AG04450 (cell line): ENCODE data around the gene WHRN. TPM values are rescaled to one million over a fixed set of nuclear protein-coding genes. Genes with fewer than 3 reads are reported as not detected.

ENCODE experiments used
- CTCF ChIA-PET: fragments of 300-600, 350-600 bp; formaldehyde crosslinking; extraction: SDS; loops from one replicate; lab custom pipeline; 2022; ENCODE audit warnings: antibody characterized with exemption, inconsistent platforms; lab: Charles Lee
- POLR2A ChIA-PET: fragments of 350-600 bp; formaldehyde crosslinking; extraction: SDS; loops from one replicate; lab custom pipeline; 2021; ENCODE audit warnings: antibody characterized with exemption, inconsistent platforms; lab: Yijun Ruan, JAX
- DNase-seq: peaks from one replicate; pipeline ENCODE4 v3.0.0-alpha.2; 2011; ENCODE audit warnings: low read depth, low spot score
- H3K27ac ChIP-seq: one replicate; pipeline ENCODE4 v1.5.1; 2012; ENCODE audit warnings: low read depth, low read length, control low read depth
- H3K27me3 ChIP-seq: one replicate; pipeline ENCODE4 v1.6.0; 2012; ENCODE audit warnings: low read length; ENCODE audit not compliant: control insufficient read depth, insufficient read depth
- H3K4me3 ChIP-seq: 2 replicates; pipeline ENCODE4 v1.5.1; 2011; ENCODE audit warnings: mild to moderate bottlenecking, low read depth, low read length, control low read depth
- H3K9me3 ChIP-seq: 2 replicates; pipeline ENCODE4 v1.5.1; 2012; ENCODE audit warnings: low read length; ENCODE audit not compliant: control insufficient read depth, insufficient read depth
- CTCF ChIP-seq: IDR thresholded peaks from 2 replicates; pipeline ENCODE4 v1.5.1; 2011; ENCODE audit warnings: low read depth, low read length, control low read depth, inconsistent platforms
- polyA plus RNA-seq: library from polyadenylated mRNA; depleted of rRNA; stranded (reverse); fragments of >200 nt; gene quantifications from 2 replicates; pipeline ENCODE4 v1.2.3, GENCODE V29; 2011

WHRN gene
- polyA plus RNA-seq, 1 experiment, result 1.1 TPM

- no peaks in the 10 kb centered on the region for H3K9me3 ChIP-seq
- no peak for TF ChIP-seq CTCF
- no peak for DNase-seq
- no peak overlapping the region for H3K4me3 ChIP-seq
- CTCF ChIA-PET, result interaction anchor here (1.8 kb wide), 1 partner anchor 173 kb away, joined by 4 read pairs; no protein-coding TSS in a partner anchor
- POLR2A ChIA-PET, result no interaction called here
- H3K27me3 ChIP-seq, result peaks cover 9% of the 10 kb centered on the region
- no peak overlapping the region for H3K27ac ChIP-seq
Measured at GRCh38 chr9:114480746-114481435, 24.4 kb downstream of the WHRN start.

- Histone ChIP-seq H3K9me3 (no peaks in the 10 kb centered on the region), H3K4me3 (no peak overlapping the region), H3K27me3 (peaks cover 9% of the 10 kb centered on the region), H3K27ac (peak overlapping the region; percentile 21)
- CTCF ChIA-PET, result no interaction called here
- no peak for TF ChIP-seq CTCF
- DNase-seq, result no peak
- POLR2A ChIA-PET, result no interaction called here
Measured at GRCh38 chr9:114478871-114479270, 26.4 kb downstream of the WHRN start.

- TF ChIP-seq CTCF, result no peak
- no peak for DNase-seq
- CTCF ChIA-PET, result interaction anchor here (0.8 kb wide), 1 partner anchor 9 kb away, joined by 3 read pairs; no protein-coding TSS in a partner anchor
- Histone ChIP-seq H3K4me3 (no peak overlapping the region), H3K27ac (peak overlapping the region; percentile 21), H3K9me3 (no peaks in the 10 kb centered on the region), H3K27me3 (peaks cover 9% of the 10 kb centered on the region)
- POLR2A ChIA-PET, result no interaction called here
Measured at GRCh38 chr9:114478459-114478858, 26.8 kb downstream of the WHRN start.

GRCh38 chr9:114477642-114478041 lies 27.6 kb downstream of the WHRN start:
- Histone ChIP-seq H3K4me3 (no peak overlapping the region), H3K27me3 (peaks cover 7% of the 10 kb centered on the region), H3K27ac (no peak overlapping the region), H3K9me3 (no peaks in the 10 kb centered on the region)
- ChIA-PET CTCF (interaction anchor here (0.8 to 2.3 kb wide), 2 partner anchors 10 kb away, joined by 3 to 9 read pairs; no protein-coding TSS in a partner anchor), POLR2A (no interaction called here)
- no peak for DNase-seq
- TF ChIP-seq CTCF, result no peak

GRCh38 chr9:114476891-114477469 lies 28.3 kb downstream of the WHRN start:
- Histone ChIP-seq H3K27ac (no peak overlapping the region), H3K4me3 (no peak overlapping the region), H3K9me3 (no peaks in the 10 kb centered on the region), H3K27me3 (peaks cover under 1% of the 10 kb centered on the region)
- DNase-seq, result no peak
- ChIA-PET POLR2A (no interaction called here), CTCF (interaction anchor here (0.6 to 2.3 kb wide), 2 partner anchors 11 to 197 kb away, joined by 3 to 9 read pairs; no protein-coding TSS in a partner anchor)
- TF ChIP-seq CTCF, result no peak
